Measurements from ENCODE around the gene AKNA. TPM values are rescaled to one million over a fixed set of nuclear protein-coding genes. Genes with fewer than 3 reads are reported as not detected.

AKNA gene
- total RNA-seq, 1 donor from 2014 or later: 55.0 TPM

- H3K4me3 ChIP-seq: no peak overlapping the region
- H3K9me3 ChIP-seq: no peaks in the 10 kb centered on the region
- TF ChIP-seq, protein P1, sequence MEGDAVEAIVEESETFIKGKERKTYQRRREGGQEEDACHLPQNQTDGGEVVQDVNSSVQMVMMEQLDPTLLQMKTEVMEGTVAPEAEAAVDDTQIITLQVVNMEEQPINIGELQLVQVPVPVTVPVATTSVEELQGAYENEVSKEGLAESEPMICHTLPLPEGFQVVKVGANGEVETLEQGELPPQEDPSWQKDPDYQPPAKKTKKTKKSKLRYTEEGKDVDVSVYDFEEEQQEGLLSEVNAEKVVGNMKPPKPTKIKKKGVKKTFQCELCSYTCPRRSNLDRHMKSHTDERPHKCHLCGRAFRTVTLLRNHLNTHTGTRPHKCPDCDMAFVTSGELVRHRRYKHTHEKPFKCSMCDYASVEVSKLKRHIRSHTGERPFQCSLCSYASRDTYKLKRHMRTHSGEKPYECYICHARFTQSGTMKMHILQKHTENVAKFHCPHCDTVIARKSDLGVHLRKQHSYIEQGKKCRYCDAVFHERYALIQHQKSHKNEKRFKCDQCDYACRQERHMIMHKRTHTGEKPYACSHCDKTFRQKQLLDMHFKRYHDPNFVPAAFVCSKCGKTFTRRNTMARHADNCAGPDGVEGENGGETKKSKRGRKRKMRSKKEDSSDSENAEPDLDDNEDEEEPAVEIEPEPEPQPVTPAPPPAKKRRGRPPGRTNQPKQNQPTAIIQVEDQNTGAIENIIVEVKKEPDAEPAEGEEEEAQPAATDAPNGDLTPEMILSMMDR (IDR thresholded peaks at IDR 0.05): no peak
- TF ChIP-seq POLR2A (IDR thresholded peaks at IDR 0.05): no peak
- TF ChIP-seq POLR2AphosphoS5 (IDR thresholded peaks at IDR 0.05; ENCODE audit: insufficient read depth in 1 of 2, low read depth in 1 of 2): no peak
- H3K27ac ChIP-seq: peak overlapping the region; percentile 80
- DNase-seq (ENCODE audit: extremely low spot score in 2 of 2): no peak
- H3K4me1 ChIP-seq: peaks cover 65% of the 10 kb centered on the region
- no peaks in the 10 kb centered on the region for H3K27me3 ChIP-seq
- intact Hi-C loops (cut with DNase I): no loop called here
- peaks cover 0 to 24% of the 10 kb centered on the region in 2 donors for H3K36me3 ChIP-seq
Observed at GRCh38 chr9:114369216-114370130, 18.3 kb downstream of the AKNA start.

GRCh38 chr9:114367772-114368569 lies 19.8 kb downstream of the AKNA start:
- TF ChIP-seq POLR2AphosphoS5 (IDR thresholded peaks at IDR 0.05; ENCODE audit: insufficient read depth in 1 of 2, low read depth in 1 of 2) (no peak), POLR2A (IDR thresholded peaks at IDR 0.05) (no peak)
- TF ChIP-seq, protein P1 (IDR thresholded peaks at IDR 0.05): no peak
- Histone ChIP-seq H3K4me1 (peaks cover 71% of the 10 kb centered on the region), H3K4me3 (no peak overlapping the region), H3K27me3 (no peaks in the 10 kb centered on the region), H3K36me3 (peaks cover 0 to 24% of the 10 kb centered on the region in 2 donors), H3K27ac (peak overlapping the region; percentile 77), H3K9me3 (no peaks in the 10 kb centered on the region)
- DNase-seq (ENCODE audit: extremely low spot score in 2 of 2): no peak
- intact Hi-C loops (cut with DNase I): no loop called here

GRCh38 chr9:114367366-114367765 lies 20.4 kb downstream of the AKNA start:
- Histone ChIP-seq H3K36me3 (peaks cover 0 to 30% of the 10 kb centered on the region in 2 donors), H3K27ac (peak overlapping the region; percentile 77), H3K4me3 (no peak overlapping the region), H3K9me3 (no peaks in the 10 kb centered on the region), H3K27me3 (no peaks in the 10 kb centered on the region), H3K4me1 (peaks cover 65% of the 10 kb centered on the region)
- no peak for DNase-seq (ENCODE audit: extremely low spot score in 2 of 2)
- intact Hi-C loops (cut with DNase I): no loop called here
- no peak for TF ChIP-seq POLR2A (IDR thresholded peaks at IDR 0.05)
- no peak for TF ChIP-seq POLR2AphosphoS5 (IDR thresholded peaks at IDR 0.05; ENCODE audit: insufficient read depth in 1 of 2, low read depth in 1 of 2)
- TF ChIP-seq, protein P1 (IDR thresholded peaks at IDR 0.05): no peak

DNA sequence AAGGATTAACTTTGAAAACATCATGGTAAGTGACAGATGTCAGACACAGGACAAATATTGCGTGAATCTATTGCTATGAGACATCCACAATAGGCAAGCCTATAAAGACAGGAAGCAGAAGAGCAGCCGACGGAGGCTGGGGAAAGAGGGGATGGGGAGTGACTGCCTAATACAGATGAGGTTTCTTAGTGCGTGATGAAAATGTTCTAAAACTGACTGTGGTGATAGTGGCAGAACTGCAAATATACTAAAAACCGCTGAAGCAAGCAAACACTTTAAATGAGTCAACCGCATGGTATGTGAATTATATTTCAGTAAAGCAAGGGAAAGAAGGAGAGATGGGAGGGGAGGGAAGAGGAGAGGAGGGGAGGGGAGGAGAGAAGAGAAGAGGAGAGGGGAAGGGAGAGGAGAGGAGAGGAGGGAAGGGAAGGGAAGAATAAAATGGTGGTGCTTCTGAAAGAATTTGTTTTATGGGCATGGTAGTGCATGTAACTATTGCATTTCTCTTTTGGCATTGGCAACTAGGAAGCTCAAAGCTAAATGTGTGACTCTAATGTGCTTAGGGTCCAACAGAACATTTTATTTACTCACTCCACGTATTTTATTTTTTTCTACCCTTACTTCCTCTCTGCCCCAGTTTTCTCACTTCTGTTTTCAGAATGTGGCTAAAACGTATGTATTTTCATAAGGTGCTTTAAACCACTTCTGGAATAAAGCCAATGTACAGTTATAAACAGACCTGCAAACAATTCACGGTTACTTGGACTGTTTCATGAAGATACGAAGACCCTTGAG lies 21.3 kb downstream of the AKNA start:
- TF ChIP-seq POLR2AphosphoS5 (IDR thresholded peaks at IDR 0.05; ENCODE audit: insufficient read depth in 1 of 2, low read depth in 1 of 2): peak; percentile 10 to 16
- TF ChIP-seq, protein P1 (IDR thresholded peaks at IDR 0.05): no peak
- Histone ChIP-seq H3K9me3 (no peaks in the 10 kb centered on the region), H3K4me3 (no peak overlapping the region), H3K27me3 (no peaks in the 10 kb centered on the region), H3K36me3 (peaks cover 0 to 38% of the 10 kb centered on the region in 2 donors), H3K4me1 (peaks cover 57% of the 10 kb centered on the region), H3K27ac (peak overlapping the region; percentile 77)
- DNase-seq (ENCODE audit: extremely low spot score in 2 of 2): no peak
- intact Hi-C loops (cut with DNase I): no loop called here

All from vagina (tissue), 2 donors.